GM18508 (cell line): ENCODE results near the gene DAPP1.
"Not testable (repeated sequence)": the region's sequence is repeated elsewhere in the genome, so short reads cannot be mapped to it uniquely, and the experiment has no call there.

Experiments
- ATAC-seq: cut with Tn5 transposase; IDR thresholded peaks from one replicate; pipeline ENCODE4 v1.9.1; 2021; ENCODE audit warnings: moderate number of reproducible peaks; ENCODE audit not compliant: insufficient read depth, unreplicated experiment

Gene DAPP1, protein sequence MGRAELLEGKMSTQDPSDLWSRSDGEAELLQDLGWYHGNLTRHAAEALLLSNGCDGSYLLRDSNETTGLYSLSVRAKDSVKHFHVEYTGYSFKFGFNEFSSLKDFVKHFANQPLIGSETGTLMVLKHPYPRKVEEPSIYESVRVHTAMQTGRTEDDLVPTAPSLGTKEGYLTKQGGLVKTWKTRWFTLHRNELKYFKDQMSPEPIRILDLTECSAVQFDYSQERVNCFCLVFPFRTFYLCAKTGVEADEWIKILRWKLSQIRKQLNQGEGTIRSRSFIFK

DNA sequence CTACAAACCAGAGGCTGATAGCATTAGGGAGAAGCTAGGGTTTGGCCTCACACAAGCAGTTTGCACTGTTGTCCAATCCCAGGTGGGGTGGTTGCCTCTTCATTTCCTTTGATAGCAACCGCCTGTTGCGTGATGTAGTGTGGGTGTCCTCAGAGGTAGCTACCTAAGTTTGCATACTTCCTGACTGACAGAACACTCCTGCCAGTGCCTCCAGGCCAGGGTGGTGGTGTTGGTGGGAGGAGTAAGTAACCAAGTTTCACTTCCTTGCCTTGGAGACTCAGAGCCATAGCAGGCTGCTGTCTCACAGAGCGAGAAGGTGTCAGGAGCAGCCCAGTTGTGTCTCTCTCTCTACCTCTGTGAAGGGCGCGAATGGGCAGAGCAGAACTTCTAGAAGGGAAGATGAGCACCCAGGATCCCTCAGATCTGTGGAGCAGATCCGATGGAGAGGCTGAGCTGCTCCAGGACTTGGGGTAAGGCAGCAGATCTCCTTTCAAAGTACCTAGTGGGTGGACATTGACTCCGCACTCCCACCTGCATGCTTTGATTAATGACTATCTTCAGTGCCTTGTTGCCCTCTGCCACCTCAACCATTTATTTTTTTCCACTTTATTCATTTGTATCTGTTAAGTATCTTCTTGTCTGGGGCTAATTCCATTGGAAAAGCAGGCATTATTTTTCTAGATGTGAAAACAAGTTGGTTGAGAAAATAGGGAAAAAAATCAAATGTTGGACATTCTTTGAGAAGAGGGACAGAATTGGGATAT lies at the start of gene DAPP1:
TSS of gene DAPP1 (plus strand) at position 283 of the 764 bp plus-strand sequence. CDS start at position 370, 87 bp downstream.
- ATAC-seq, result peak; percentile 95

DNA sequence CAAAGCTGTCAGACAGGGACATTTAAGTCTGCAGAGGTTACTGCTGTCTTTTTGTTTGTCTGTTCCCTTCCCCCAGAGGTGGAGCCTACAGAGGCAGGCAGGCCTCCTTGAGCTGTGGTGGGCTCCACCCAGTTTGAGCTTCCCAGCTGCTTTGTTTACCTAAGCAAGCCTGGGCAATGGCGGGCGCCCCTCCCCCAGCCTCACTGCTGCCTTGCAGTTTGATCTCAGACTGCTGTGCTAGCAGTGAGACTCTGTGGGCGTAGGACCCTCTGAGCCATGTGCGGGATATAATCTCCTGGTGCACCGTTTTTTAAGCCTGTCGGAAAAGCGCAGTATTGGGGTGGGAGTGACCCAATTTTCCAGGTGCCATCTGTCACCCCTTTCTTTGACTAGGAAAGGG lies 45.8 kb upstream of the DAPP1 start:
- not testable (repeated sequence) for ATAC-seq

DNA sequence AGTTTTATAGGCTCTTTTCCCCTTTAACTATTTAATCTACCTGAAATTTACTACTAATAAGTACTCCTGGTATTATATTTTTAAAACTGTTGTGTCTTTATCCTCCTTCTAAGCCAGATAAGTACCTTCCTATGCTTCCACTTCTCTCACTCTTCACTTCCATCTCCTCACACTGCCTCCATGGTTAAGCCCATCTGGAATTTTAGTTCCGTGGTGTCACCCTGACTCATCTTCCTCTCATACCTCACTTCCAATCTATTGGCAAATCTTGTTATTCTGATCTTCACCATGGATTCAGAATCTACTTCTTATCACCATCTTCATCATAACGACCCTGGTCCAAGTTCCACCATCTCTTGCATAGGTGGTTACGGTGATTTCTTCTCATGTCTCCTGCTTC lies 32.7 kb upstream of the DAPP1 start:
- no peak for ATAC-seq

DNA sequence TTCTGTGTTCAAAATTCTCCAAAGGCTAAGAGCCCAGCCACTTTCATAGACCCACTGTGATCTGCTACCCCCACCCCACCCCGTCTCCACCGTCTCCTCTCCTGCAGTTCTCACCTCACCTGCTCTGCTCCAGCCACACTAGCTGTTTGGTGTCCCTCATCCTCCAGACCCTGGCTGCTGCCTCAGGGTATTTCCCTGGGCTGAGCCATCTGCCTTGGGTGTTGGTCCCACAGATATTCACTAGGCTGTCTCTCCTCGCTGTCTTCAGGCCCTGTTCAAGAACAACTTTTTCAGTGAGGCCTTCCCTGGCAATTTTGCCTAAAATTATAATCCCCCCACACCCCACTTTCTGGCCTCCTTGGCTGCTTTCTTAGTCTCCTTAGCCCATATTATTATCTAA lies 31.8 kb upstream of the DAPP1 start:
- ATAC-seq, result no peak

DNA sequence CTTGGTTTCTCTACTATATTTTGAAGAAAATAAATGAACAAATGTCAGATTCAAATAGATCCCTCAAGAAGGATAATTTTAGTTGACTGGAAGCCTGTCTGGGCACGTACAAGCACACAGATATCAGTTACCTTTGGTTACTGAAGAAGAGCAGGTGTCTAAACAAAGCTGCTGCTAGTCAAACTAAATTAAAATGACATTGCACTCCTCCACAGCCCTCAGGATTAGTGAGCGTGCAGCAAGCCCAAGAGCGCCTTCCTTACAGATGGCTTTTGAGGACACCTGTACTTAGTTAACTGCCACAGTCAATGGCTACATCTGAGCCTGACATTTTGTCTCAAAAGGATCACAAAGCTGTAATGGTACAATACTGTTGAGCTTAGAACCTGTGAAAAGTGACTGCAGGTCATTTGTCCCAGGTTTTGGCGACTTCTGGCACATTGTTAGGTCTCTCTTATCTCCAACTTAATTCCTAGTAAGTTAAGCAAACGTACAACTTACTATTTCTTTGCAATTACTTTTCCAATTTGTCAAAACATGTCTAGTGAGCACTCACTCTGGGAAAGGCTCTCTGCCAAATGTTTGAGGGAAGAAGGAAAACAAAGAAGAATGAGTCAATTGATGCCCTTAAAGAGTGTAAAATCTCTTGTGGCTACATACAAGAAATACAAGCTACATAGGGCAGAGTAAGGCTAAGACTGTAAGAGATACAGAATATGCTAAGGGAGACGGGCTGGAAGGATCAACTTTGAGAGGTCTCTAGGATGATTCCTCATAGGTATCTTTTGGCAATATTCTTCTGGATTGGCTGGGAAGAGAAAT lies 25.6 kb upstream of the DAPP1 start:
- no peak for ATAC-seq

DNA sequence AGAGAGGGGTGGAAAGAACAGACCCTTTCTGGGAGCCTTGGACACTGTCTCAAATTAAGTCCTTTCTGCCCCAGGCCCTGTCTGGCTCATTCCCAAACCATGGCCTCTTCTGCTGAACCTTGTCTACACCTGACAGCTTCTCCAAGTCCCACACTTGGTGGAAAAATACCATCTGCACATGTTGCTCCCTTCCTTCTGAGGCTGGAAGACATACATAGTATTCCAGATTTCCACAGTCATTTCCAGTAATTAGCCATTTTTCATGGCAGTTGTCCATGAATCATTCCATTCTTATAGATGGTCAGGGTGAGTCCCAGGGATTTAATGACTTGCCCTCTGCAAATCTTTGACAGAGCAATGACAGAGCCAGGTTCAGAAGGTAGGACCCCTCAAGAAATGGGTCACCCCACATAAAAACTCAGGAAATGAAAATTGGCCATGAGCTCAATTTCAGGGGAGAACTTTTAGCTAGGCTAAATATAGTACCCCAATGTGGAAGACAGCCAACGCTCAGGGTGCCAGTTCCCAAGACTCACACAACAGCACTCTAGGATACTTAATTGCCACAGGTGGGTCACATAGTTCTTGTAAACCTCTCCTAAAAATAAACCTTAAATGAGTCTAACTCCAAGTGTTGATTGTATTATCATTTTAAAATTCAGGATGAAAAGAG lies 16.2 kb upstream of the DAPP1 start:
- ATAC-seq, result no peak

DNA sequence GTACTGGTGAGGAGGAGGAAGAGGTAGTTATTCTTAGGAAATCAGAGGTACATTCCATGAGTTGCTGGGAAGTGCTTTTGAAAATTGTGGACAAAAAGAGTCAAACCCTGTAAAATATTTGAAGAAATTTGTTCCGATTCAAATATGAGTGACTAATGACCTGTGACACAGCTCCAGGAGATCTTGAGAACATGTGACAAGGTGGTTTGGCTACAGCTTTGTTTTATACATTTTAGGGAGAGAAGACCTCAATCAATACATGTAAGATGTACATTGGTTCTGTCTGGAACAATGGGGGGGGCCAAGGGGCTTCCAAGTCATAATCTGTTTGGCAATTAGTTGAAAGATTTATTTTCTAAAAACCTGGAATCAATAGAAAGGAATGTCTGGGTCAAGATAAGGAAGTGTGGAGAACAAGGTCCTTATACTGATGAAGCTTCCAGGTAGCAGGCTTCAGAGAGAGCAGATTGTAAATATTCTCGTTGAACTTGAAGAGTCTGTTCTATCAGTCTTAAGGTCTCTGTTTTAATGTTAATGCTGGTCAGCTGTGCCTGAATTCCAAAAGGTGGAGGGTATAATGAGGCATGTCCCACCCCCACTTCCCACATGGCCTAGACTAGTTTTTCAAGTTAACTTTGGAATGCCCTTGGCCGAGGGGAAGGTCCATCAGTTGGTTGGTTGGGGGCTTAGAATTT lies 15.5 kb upstream of the DAPP1 start:
- no peak for ATAC-seq

- no peak for ATAC-seq
Measured at GRCh38 chr4:99803566-99804101, 13.0 kb upstream of the DAPP1 start.

DNA sequence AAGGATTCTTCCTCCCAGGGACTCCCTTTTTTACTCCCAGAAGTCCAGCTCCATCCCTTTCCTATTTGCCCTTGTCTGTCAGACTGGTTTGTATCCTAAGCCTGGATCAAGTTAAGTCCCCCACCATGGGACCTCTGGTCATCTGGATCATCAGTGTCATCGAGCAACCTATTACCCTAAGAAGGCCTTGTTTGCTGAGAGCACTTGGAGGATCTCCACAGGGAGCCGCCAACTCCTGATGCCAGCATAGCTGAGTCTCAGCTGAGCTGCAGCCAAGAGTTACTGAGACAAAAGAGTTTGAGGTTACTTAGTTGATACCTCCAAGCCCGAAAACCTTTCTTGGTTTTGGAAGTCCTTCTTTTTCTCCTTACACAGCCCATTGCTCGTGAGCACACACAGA lies 10.1 kb upstream of the DAPP1 start:
- no peak for ATAC-seq

- ATAC-seq, result no peak
Measured at GRCh38 chr4:99807666-99808065, 9.0 kb upstream of the DAPP1 start.

DNA sequence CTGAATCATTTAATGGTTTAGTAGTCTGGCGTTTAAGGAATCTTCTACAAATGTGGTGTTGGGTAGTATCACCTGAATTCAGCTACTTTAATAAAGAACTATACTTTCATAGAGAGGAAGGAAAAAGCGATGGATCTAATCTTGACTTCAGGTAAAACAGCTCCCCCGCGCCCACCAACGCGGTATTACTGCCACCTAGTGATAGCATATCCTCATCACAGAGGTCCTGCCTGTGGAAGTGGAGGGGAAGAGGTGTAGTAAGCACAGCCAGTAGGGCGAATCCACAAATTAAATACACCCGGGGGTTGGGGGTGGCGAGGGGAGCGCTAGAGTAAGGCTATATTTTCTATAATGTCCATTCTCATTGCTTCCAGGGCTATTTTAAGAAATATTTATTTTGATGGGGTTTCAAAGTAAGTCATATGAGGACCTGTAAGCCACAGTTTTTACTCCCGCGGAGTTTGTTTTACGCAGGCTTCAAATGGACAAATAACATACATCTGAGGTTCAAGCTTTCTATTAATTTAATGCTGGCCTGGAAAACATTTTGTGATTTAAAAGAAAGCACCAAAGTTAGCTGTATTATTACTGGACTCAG lies 8.3 kb upstream of the DAPP1 start:
- peak; percentile 83 for ATAC-seq

DNA sequence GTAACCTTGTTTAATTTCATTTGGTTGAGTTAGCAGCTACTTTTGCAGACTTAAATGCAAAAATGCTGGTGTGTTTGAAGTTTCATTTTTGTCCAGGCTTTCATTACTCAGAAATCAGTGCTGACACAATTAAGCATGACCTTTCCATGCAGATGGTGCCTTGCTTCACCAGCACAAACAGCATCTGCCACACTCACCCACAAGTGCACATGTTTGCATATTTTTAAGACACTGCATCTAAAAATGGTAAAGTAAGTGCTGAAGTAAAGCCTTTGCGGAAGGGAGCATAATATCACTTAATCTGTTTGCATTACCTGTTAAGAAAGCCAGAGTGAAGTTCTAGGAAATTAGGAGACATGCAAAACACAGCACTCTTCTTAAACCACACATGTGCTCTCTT lies 7.3 kb upstream of the DAPP1 start:
- ATAC-seq, result no peak

DNA sequence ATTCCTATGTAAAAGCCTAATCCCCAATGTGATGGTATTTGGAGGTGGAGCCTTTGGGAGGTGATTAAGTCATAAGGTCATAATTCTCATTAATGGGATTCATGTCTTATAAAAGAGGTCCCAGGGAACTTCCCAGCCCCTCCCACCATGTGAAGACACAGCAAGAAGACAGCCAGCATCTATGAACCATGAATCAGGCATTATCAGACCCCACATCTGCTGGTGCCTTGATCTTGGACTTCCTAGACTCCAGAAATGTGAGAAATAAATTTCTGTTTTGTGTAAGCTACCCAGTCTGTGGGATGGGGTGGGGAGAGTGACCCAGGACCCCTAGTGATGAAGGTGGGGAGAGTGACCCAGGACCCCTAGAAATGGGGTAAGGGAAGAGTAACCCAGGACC lies 6.1 kb upstream of the DAPP1 start:
- ATAC-seq, result no peak

DNA sequence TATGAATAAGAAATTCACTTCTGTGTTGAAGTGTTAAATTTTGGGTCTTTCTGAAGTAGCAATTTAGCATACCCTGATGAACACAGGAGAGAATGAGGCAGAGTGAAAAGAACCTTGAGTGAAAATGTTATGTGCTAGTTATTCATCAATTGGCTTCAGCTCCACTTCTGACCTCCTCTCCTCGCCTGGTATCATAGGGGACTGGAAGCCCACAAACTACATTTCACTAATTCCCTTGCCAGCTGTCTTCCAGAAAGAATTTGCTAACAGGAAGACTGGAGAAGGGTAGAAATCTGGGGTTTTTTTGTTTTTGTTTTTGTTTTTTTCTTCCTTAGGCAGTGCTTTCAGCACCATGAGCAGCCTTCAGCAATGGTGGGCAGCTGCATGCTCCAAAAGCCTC lies 5.5 kb upstream of the DAPP1 start:
- ATAC-seq, result no peak

DNA sequence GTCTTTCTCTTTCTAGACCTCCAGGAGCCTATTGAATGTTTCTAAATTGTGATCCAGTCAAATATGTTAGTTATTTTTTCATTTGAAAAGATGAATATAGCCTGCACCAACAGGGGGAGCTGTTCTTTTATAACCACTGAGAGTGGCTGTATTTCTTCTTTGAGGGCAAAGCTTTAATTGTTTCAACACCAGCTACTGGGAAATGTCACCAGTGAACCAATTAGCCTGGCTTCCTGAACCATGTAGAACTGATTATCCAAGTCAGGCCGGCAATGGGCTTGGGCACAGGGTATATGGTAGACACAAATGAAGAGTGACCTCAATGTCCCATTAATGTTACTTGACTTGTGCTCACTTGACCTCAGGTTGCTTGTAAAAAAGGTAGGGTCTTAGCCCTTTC lies 4.8 kb upstream of the DAPP1 start:
- no peak for ATAC-seq

GRCh38 chr4:99815597-99816011 lies 1.0 kb upstream of the DAPP1 start:
- no peak for ATAC-seq

- ATAC-seq, result no peak
Measured at GRCh38 chr4:99817309-99817890, 773 bp downstream of the DAPP1 start.

DNA sequence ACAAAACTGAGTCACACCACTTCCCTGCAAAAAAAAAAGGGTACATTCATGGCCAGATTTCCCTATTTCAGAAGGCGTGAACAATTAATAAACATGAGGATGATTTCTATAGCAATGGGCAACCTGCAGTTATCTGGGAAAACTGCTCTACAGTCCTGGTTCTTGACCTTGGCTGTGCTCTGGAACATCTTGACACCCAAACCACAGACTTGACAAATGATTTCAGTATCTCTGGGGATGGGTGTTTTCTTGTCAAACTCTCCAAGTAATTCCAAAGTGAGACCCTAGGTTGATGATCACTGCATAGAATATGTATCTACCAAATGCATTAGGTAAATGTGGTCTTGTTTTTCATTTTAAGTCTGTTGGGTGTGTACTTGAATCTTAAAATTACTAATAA lies 2.0 kb downstream of the DAPP1 start:
- ATAC-seq, result no peak

DNA sequence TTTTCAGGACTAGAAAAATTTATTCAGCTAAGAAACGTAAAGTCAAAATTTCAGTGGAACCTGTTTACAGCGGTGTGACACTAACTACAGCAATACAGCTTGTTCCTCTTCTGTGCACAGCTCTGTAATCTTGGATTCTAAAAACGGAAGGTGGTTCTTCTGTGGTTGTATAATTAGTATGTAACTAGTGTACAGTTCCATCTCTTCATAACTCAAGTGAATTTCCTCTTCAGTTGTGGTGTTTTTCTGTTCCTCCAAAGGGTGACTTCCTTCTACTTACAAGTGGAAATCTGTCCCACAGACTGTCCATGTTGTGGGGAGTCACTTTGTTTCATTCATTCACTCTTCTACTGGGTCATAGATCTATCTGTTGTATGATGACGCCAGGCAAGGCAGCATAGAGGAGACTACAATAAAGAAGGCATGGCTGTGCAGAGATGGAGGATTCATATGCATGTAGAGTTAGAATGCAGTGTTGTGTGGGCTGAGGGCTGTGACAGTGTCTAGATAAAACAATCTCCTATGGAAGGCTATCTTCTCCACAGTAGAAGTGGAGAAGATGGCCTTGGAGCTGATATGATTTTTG lies 5.4 kb downstream of the DAPP1 start:
- peak; percentile 74 for ATAC-seq
